ENCODE results near the gene SLC44A1.

Gene SLC44A1

GRCh38 chr9:105393576-105394344 lies 149.3 kb downstream of the SLC44A1 start:
- DNase-seq (ENCODE audit: low read depth), result no peak

- DNase-seq (ENCODE audit: low read depth), result no peak
These were observed 152.0 kb downstream of the SLC44A1 start for GRCh38 chr9:105396441-105396840.

- DNase-seq (ENCODE audit: low read depth), result no peak
These were observed 152.4 kb downstream of the SLC44A1 start for GRCh38 chr9:105396901-105397300.

- DNase-seq (ENCODE audit: low read depth), result no peak
These were observed 154.7 kb downstream of the SLC44A1 start for GRCh38 chr9:105399117-105399516.

GRCh38 chr9:105401651-105402050 lies 157.2 kb downstream of the SLC44A1 start:
- DNase-seq (ENCODE audit: low read depth), result no peak

- DNase-seq (ENCODE audit: low read depth), result no peak
These were observed 159.2 kb downstream of the SLC44A1 start for GRCh38 chr9:105403552-105404248.

- DNase-seq (ENCODE audit: low read depth), result peak; percentile 37
These were observed 161.2 kb downstream of the SLC44A1 start for GRCh38 chr9:105405514-105406131.

GRCh38 chr9:105406369-105406768 lies 161.9 kb downstream of the SLC44A1 start:
- no peak for DNase-seq (ENCODE audit: low read depth)

GRCh38 chr9:105413525-105413924 lies 169.1 kb downstream of the SLC44A1 start:
- DNase-seq (ENCODE audit: low read depth), result no peak

GRCh38 chr9:105414947-105415661 lies 170.7 kb downstream of the SLC44A1 start:
- DNase-seq (ENCODE audit: low read depth), result peak; percentile 46

GRCh38 chr9:105415662-105415980 lies 171.2 kb downstream of the SLC44A1 start:
- DNase-seq (ENCODE audit: low read depth), result no peak

GRCh38 chr9:105416840-105417239 lies 172.4 kb downstream of the SLC44A1 start:
- no peak for DNase-seq (ENCODE audit: low read depth)

- no peak for DNase-seq (ENCODE audit: low read depth)
These were observed 174.4 kb downstream of the SLC44A1 start for GRCh38 chr9:105418588-105419500.

- no peak for DNase-seq (ENCODE audit: low read depth)
These were observed 175.6 kb downstream of the SLC44A1 start for GRCh38 chr9:105419816-105420597.

- no peak for DNase-seq (ENCODE audit: low read depth)
These were observed 176.7 kb downstream of the SLC44A1 start for GRCh38 chr9:105421154-105421553.

GRCh38 chr9:105421864-105422263 lies 177.4 kb downstream of the SLC44A1 start:
- no peak for DNase-seq (ENCODE audit: low read depth)

GRCh38 chr9:105425816-105426433 lies 181.5 kb downstream of the SLC44A1 start:
- no peak for DNase-seq (ENCODE audit: low read depth)

- DNase-seq (ENCODE audit: low read depth), result no peak
These were observed 182.2 kb downstream of the SLC44A1 start for GRCh38 chr9:105426657-105427056.

GRCh38 chr9:105431424-105432246 lies 187.2 kb downstream of the SLC44A1 start:
- no peak for DNase-seq (ENCODE audit: low read depth)

Data from T follicular helper cell (primary cell).